NK-92 treated with Interleukin-12 subunit alpha and Interleukin-12 subunit beta, amount 100 ng/mL, for 24 hours (cell line): ENCODE data around the gene SLC30A3.

Source experiments
- DNase-seq: peaks from one replicate; lab custom pipeline; 2025; lab: John Stamatoyannopoulos, UW

The SLC30A3 gene

DNA sequence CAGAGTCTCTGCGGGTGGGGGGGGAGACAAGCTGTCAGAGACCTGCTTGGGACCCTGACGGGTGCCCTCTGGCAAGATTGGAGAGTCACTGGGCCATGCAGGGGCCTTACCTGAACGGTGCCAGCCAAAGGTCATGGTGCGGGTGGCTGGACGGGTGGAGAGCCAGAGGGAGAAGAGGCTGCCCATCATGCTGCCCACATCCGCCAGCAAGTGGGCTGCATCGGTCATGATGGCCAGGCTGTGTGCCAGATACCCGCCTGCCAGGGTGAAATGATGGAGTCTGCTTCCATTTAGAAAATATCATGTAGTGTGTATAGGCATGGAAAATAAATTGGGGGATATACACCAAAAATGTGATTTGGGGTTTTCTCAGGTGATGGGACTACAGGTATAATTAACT, 4.8 kb downstream of the SLC30A3 start:
- DNase-seq: no peak

DNA sequence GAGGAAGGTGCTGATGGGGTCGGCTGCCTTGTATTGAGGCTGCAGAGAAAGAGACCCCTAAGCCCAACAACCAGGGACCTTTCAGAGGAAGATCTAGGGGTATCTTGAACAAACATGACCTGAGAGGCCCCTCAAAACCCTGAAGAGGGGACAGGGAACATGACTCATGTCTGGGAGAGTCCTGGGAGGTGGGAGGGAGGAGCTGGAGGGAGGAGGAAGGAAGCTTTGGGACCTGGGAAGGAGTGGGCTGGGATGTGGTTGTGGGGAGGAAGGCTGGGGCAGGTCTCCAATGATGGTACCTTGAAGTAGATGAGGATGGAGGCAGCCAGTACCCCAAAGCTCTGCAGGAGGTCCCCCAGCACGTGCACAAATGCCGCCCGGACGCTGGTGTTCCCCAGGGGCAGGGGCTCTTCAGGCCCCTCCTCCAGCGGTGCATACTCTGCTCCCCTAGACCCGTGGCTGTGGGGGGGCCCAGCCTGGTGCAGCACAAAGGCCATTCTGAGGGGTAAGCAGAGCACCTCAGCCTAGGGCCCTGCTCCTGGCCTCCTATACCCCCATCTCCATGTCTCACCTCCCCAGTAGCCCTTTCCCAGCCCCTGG, 5.9 kb downstream of the SLC30A3 start:
- no peak for DNase-seq

DNA sequence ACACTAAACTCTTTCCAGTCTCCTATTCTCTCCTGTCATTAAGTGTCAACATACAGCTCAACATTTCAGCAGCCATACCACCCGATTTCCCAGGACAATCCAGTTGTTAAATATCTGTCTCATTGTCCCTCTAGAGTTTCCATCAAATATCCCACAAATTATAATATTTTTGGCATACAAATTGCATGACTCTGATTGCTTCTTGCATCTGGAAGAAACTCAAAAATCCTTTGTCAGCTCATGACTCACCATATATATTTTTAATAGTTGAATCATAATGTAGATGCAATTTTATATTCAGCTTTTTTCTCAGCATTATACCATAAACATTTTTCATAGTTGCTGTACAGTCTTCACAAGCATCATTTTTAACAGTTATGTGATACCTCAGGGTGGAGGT, 7.2 kb downstream of the SLC30A3 start:
- no peak for DNase-seq

DNA sequence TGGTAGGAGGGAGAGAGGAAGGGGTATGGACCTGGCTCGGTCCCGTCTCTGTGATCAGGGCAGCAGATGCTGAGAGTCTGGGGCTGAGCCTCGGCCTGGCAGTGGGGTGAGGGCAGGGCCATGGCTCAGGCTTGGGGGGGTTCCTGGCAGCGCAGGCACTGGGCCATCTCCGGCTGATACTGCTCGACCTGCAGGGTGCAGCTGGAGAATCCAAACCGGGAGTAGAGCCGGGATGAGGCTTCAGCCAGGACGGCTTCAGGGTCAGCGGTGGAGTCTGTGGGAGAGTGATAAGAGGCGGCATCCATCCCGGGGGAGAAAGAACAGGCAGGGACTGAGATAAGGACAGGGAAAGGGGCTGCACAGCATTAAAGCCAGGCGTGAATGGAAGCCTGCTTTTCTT, 7.7 kb downstream of the SLC30A3 start:
- no peak for DNase-seq

DNA sequence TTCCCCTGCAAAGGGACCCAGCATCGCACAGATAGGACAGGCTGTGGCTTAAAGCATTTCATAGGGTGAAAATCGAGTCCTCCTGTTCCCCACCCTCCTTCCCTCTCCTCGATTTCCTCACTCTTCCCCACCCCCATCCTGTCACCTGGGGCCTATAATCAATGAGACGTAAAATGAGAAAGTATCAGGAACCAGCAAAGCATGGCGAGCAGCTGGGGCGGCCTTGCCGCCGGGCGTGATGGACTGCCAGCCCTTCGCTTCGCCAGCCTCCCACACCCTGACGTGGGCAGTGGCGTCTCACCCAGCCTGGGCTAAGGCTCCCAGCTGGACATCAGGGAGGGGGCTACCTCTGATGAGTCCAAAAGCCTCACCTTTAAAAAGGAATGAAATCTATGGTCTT, 11.1 kb downstream of the SLC30A3 start:
- DNase-seq: no peak

GRCh38 chr2:27250652-27251379, 12.0 kb downstream of the SLC30A3 start:
- DNase-seq: no peak

DNA sequence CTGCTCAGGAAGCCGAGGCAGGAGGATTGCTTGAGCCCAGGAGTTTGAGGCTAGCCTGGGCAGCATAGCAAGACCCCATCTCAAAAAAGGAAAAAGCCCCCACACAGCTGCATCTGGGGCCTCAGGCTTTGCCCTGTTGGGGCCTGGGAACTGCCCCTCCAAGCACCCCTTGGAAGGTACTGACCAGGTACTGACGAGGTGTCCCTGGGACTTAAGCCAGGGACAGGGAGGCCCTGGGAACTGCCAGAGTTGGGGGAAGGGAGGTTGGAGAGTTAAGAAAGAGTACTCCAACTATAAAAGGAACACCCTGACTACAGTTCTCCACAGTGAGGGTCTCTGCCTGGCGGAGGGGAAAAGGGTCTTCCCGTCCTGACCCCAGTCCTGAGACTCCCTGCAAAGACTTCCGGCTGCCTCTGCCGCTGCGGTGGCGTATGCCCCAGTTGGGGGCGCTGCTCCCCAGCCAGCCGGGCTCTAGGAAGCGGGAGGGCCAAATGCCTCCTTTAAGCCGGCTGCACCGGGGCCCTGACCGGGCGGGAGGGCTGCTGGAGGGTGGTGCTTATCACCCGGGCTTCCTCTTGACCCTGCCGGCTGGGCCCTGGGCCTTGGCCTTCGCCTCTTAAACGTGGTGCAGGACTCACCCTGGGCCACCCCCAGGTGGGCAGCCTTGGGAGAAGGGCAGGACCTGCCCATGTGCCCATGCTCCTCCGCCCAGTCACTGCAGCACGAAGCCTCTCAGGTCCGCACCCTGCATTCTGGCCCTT, 12.8 kb downstream of the SLC30A3 start:
- DNase-seq: no peak

GRCh38 chr2:27249159-27249890, 13.5 kb downstream of the SLC30A3 start:
- DNase-seq: no peak

GRCh38 chr2:27247893-27248292, 15.0 kb downstream of the SLC30A3 start:
- DNase-seq: no peak

DNA sequence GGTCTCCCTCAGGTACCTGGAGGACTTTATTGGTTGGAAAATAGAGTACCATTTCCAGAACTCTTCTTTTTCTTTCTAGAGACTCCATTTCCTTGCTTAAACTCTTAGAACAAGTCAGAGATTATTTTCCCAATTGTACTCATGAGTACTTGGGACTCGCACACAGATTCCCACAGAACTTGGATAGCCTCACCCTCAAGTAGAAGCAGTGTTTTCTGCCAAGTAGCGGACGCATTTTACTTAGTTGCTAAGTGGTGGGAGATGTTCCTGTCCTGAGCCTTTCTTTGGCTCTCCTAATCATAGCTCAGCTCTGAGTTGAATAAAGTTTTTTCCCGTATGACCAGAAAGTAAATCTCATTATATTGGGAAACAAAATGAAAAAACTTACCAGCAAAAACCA, 17.2 kb downstream of the SLC30A3 start:
- no peak for DNase-seq

DNA sequence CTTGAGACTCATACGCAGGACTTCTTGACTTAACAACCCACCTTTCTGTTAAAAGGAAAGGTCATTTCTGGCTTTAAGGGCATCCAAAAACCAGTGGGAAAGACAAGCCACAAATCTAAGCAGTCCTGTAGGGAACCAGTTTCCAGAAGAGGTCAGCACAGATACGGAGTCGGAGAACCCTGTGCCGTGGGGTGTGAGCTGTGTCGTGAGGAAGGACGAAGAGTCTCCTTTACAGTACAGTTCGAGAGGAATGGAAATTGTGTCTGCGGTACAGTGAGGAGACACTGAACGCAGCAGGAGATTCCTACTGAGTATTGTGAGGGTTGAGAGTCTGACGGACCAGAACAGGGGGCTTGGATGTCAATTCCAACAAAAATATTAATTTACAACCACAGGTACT, 17.7 kb downstream of the SLC30A3 start:
- DNase-seq: no peak

GRCh38 chr2:27243391-27244130, 19.3 kb downstream of the SLC30A3 start:
- DNase-seq: no peak

GRCh38 chr2:27242614-27242951, 20.3 kb downstream of the SLC30A3 start:
- no peak for DNase-seq

GRCh38 chr2:27241761-27242613, 20.9 kb downstream of the SLC30A3 start:
- no peak for DNase-seq

- no peak for DNase-seq
Observed at GRCh38 chr2:27240406-27240805, 22.4 kb downstream of the SLC30A3 start.

- no peak for DNase-seq
Observed at GRCh38 chr2:27238976-27239375, 23.9 kb downstream of the SLC30A3 start.

DNA sequence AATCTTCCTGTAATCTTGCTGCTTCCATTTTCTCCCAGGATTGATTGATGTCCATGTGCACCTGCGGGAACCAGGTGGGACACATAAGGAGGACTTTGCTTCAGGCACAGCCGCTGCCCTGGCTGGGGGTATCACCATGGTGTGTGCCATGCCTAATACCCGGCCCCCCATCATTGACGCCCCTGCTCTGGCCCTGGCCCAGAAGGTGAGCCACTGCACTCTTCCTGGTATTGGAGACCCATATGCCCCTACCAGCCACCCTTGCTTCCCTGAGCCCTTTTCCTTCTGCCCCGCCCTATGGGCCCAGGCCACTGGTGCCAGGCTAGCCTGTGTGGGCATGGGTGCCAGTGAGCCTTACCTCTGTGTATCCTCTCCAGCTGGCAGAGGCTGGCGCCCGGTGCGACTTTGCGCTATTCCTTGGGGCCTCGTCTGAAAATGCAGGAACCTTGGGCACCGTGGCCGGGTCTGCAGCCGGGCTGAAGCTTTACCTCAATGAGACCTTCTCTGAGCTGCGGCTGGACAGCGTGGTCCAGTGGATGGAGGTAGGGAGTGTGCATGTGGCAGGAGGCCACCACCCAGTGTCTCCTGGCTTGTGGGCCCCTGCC, 25.4 kb downstream of the SLC30A3 start:
- DNase-seq: no peak

DNA sequence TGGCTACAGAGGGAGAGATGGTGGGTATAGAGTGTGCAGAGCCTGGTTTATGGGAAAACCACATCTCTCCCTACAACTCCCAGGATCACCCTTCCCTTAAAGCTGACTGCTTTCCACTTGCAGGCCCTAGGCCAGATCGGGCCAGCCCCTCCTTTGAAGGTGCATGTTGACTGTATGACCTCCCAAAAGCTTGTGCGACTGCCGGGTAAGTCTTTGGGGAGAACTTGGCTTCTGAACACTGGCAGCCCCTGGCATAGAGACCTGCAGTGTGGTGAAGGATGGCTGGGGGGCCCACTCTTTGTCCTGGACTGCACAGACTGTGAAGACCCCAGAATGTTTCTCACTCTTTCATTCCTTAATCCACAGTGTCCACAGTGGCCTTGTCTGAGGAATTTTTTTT, 26.2 kb downstream of the SLC30A3 start:
- DNase-seq: no peak

DNA sequence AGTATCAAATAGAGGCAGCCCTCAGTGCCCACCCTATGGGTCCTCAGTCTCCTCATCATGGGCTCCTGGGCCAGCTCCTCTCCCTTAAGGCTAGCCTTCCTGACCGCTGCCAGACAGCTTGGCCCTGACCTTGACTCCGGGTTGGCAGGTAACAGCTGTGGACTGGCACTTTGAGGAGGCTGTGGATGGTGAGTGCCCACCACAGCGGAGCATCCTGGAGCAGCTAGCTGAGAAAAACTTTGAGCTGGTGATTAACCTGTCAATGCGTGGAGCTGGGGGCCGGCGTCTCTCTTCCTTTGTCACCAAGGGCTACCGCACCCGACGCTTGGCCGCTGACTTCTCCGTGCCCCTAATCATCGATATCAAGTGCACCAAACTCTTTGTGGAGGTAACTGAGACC, 26.7 kb downstream of the SLC30A3 start:
- no peak for DNase-seq

DNA sequence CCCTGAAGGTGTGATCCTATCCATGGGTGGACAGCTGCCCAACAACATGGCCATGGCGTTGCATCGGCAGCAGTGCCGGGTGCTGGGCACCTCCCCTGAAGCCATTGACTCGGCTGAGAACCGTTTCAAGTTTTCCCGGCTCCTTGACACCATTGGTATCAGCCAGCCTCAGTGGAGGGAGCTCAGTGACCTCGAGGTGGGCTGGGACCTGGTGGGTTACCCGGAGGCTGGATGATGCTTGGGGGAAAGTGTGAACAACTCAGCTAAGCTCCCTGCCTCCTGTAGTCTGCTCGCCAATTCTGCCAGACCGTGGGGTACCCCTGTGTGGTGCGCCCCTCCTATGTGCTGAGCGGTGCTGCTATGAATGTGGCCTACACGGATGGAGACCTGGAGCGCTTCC, 29.5 kb downstream of the SLC30A3 start:
- no peak for DNase-seq

DNA sequence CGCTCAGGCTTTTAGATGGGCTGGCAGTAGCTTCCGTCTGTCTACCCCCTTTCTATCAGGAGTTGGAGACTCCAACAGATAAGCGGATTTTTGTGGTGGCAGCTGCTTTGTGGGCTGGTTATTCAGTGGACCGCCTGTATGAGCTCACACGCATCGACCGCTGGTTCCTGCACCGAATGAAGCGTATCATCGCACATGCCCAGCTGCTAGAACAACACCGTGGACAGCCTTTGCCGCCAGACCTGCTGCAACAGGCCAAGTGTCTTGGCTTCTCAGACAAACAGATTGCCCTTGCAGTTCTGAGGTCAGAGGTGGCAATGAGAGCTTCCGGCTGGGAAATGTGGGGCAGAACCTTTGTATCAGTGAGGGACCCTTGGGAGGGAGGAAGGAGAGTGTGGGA, 30.9 kb downstream of the SLC30A3 start:
- no peak for DNase-seq
